ENCODE data around the gene ARHGAP24. TPM values are rescaled to one million over a fixed set of nuclear protein-coding genes. Genes with fewer than 3 reads are reported as not detected.
"Not testable (repeated sequence)": the region's sequence is repeated elsewhere in the genome, so short reads cannot be mapped to it uniquely, and the experiment has no call there.

ARHGAP24 gene
- total and polyA plus RNA-seq, 2 experiments from 2014 or later, result 5.1 to 8.6 TPM

DNA sequence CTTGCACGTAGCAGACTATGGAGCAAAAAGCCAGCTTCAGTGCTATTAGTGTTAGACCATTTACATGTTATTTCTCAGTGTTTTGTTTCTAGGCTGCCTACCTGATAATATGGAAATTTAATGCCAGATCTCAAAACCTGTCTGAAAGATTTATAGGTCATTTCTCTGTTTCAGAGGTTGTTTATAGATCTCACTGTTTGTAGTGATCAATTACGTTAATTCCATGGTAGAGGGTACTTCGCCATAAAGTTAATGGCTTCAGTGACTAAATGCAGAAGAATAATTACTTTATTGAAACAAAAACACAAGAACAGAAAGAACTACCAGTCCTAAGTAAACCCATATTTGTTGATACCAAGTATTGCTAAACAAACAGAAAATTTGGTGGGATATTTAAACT lies 420.8 kb downstream of the ARHGAP24 start:
- TF ChIP-seq, protein P1, sequence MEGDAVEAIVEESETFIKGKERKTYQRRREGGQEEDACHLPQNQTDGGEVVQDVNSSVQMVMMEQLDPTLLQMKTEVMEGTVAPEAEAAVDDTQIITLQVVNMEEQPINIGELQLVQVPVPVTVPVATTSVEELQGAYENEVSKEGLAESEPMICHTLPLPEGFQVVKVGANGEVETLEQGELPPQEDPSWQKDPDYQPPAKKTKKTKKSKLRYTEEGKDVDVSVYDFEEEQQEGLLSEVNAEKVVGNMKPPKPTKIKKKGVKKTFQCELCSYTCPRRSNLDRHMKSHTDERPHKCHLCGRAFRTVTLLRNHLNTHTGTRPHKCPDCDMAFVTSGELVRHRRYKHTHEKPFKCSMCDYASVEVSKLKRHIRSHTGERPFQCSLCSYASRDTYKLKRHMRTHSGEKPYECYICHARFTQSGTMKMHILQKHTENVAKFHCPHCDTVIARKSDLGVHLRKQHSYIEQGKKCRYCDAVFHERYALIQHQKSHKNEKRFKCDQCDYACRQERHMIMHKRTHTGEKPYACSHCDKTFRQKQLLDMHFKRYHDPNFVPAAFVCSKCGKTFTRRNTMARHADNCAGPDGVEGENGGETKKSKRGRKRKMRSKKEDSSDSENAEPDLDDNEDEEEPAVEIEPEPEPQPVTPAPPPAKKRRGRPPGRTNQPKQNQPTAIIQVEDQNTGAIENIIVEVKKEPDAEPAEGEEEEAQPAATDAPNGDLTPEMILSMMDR (IDR thresholded peaks at IDR 0.05; ENCODE audit: low read depth, low read length), result no peak
- no peak for DNase-seq (ENCODE audit: low read depth in 1 of 2, low spot score in 1 of 2)
- Histone ChIP-seq H3K27me3 (no peaks in the 10 kb centered on the region), H3K36me3 (no peaks in the 10 kb centered on the region), H3K27ac (no peak overlapping the region), H3K9me3 (ENCODE audit: low read depth) (no peaks in the 10 kb centered on the region), H3K4me1 (ENCODE audit: low read depth) (no peaks in the 10 kb centered on the region), H3K4me3 (no peak overlapping the region)

DNA sequence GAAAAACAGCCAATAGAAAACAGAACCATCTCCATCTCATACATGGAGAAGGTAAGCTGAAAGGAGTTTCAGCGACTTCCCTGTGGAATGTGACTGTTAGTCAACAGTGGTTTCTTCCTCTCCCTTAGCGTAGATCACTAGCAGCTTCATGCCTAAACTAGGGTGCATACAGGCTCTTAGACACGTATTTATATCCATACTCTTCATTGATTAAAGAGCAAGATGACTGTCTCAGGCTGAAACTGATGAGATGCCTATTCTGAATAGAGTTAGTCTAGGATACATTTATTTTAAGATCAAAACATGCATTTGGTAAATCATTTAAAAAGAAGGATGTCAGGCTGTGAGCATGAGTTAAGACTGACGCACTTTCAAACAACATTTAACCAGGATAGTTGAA lies 423.3 kb downstream of the ARHGAP24 start:
- Histone ChIP-seq H3K4me1 (ENCODE audit: low read depth) (no peaks in the 10 kb centered on the region), H3K4me3 (no peak overlapping the region), H3K27ac (no peak overlapping the region), H3K27me3 (no peaks in the 10 kb centered on the region), H3K36me3 (no peaks in the 10 kb centered on the region), H3K9me3 (ENCODE audit: low read depth) (no peaks in the 10 kb centered on the region)
- no peak for DNase-seq (ENCODE audit: low read depth in 1 of 2, low spot score in 1 of 2)
- TF ChIP-seq, protein P1 (IDR thresholded peaks at IDR 0.05; ENCODE audit: low read depth, low read length), result no peak

DNA sequence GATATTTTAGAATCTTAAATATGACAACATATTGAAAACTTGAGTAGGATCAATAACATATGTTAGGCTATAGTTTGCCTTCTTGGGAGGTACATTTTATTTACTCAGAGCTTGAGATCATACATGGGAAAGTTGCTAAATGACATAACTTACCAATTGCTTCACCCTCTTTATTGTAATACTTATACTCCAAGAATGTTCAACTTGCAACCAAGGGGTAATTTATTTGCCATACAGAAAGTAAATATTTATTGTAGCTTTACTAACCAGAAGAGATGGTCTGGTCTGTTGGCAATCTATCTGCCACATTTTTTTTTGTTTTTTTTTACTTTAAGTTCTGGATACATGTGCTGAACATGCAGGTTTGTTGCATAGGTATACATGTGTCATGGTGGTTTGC lies 426.6 kb downstream of the ARHGAP24 start:
- DNase-seq (ENCODE audit: low read depth in 1 of 2, low spot score in 1 of 2), result no peak
- Histone ChIP-seq H3K4me1 (ENCODE audit: low read depth) (no peaks in the 10 kb centered on the region), H3K36me3 (no peaks in the 10 kb centered on the region), H3K4me3 (no peak overlapping the region), H3K27me3 (no peaks in the 10 kb centered on the region), H3K27ac (no peak overlapping the region), H3K9me3 (ENCODE audit: low read depth) (no peaks in the 10 kb centered on the region)
- TF ChIP-seq, protein P1 (IDR thresholded peaks at IDR 0.05; ENCODE audit: low read depth, low read length), result no peak

DNA sequence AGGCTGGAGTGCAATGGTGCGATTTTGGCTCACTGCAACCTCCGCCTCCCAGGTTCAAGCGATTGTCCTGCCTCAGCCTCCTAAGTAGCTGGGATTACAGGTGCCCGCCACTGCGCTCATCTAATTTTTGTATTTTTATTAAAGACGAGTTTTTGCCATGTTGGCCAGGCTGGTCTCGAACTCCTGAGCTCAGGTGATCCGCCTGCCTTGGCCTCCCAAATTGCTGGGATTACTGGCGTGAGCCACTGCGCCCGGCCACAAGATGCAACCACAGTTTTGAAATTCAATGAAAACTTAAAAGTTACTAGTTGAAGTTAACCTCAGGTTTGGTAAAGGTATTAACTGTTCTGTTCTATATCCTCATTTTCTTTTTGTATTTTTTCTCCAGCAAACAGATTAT lies 427.7 kb downstream of the ARHGAP24 start:
- not testable (repeated sequence) for H3K27ac ChIP-seq; H3K27me3 ChIP-seq; H3K9me3 ChIP-seq (ENCODE audit: low read depth); H3K4me3 ChIP-seq; H3K4me1 ChIP-seq (ENCODE audit: low read depth); DNase-seq (ENCODE audit: low read depth in 1 of 2, low spot score in 1 of 2); H3K36me3 ChIP-seq

DNA sequence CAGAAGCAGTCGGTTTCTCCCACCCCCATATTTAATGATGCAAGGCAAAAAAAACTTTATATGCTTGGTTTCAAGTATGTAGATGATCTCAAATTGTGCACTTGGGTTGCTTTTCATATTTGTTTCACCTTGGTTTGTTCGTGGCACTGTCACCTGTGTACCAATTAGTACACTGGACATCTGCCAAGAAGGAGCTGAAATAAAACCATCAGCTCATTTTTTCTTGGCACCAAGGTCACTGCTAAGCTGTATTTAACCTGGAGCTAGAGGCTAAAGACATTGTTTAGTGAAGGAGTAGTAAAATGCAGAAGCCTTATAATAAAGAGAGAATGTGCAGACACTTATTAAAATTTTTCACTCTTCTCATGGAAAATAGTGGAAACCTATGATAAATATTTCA lies 430.8 kb downstream of the ARHGAP24 start:
- H3K36me3 ChIP-seq, result no peaks in the 10 kb centered on the region
- H3K4me3 ChIP-seq, result no peak overlapping the region
- H3K27ac ChIP-seq, result no peak overlapping the region
- H3K9me3 ChIP-seq (ENCODE audit: low read depth), result no peaks in the 10 kb centered on the region
- TF ChIP-seq, protein P1 (IDR thresholded peaks at IDR 0.05; ENCODE audit: low read depth, low read length), result no peak
- no peaks in the 10 kb centered on the region for H3K4me1 ChIP-seq (ENCODE audit: low read depth)
- DNase-seq (ENCODE audit: low read depth in 1 of 2, low spot score in 1 of 2), result no peak
- no peaks in the 10 kb centered on the region for H3K27me3 ChIP-seq

DNA sequence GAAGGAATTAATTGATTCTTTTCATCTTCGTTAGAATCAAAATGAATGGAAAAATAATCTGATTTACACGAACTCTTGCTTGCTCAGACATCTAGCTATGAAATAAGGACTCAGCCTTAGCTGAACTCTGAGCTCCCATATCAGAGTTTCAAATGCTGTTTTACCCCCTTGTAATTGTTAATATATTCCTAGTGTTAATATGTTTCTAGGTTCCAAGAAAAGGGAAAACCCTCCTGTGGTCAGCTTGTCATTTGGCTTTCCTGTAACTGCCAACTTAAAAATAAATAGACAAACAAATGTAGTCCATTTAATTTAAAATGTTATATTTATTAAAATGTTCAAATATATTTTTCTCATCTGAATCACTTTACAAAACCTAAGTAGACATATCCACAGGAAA lies 432.1 kb downstream of the ARHGAP24 start:
- Histone ChIP-seq H3K27me3 (no peaks in the 10 kb centered on the region), H3K36me3 (no peaks in the 10 kb centered on the region), H3K9me3 (ENCODE audit: low read depth) (no peaks in the 10 kb centered on the region), H3K27ac (no peak overlapping the region), H3K4me3 (no peak overlapping the region), H3K4me1 (ENCODE audit: low read depth) (no peaks in the 10 kb centered on the region)
- TF ChIP-seq, protein P1 (IDR thresholded peaks at IDR 0.05; ENCODE audit: low read depth, low read length), result no peak
- no peak for DNase-seq (ENCODE audit: low read depth in 1 of 2, low spot score in 1 of 2)
